ENCODE results near the gene GYPC. TPM values are rescaled to one million over a fixed set of nuclear protein-coding genes. Genes with fewer than 3 reads are reported as not detected.

Gene GYPC
- total RNA-seq, 1 experiment from 2014 or later = 13.6 TPM

GRCh38 chr2:126730655-126731054 lies 74.7 kb downstream of the GYPC start:
- Histone ChIP-seq H3K79me1 (ENCODE audit: insufficient read depth, low read depth, low read length, poor library complexity, severe bottlenecking) (no peaks in the 10 kb centered on the region), H3K27me3 (ENCODE audit: insufficient read depth, low read length) (no peaks in the 10 kb centered on the region), H2BK120ac (ENCODE audit: low read depth, low read length, poor library complexity, severe bottlenecking) (no peak overlapping the region), H3K56ac (ENCODE audit: insufficient read length, low read depth, low read length) (no peak overlapping the region), H2BK5ac (ENCODE audit: insufficient read length, low read length) (no peak overlapping the region), H2AFZ (ENCODE audit: low read length) (no peak overlapping the region), H3K4me2 (ENCODE audit: insufficient read depth, insufficient read length, low read length) (no peak overlapping the region), H3K14ac (ENCODE audit: insufficient read depth, low read length) (no peak overlapping the region), H3K18ac (ENCODE audit: insufficient read length, low read depth, low read length) (no peak overlapping the region), H3K27ac (ENCODE audit: insufficient read length, low read depth, low read length) (no peak overlapping the region), H2BK12ac (ENCODE audit: insufficient read length, low read depth, low read length) (no peak overlapping the region), H3K23ac (ENCODE audit: insufficient read length, low read depth, low read length) (no peak overlapping the region), H3K79me2 (ENCODE audit: insufficient read depth, low read length) (no peaks in the 10 kb centered on the region), H3K4me1 (ENCODE audit: insufficient read depth, low read length) (no peaks in the 10 kb centered on the region), H3K9ac (ENCODE audit: extremely low read depth, insufficient read length, low read length) (no peak overlapping the region), H3K4ac (ENCODE audit: low read depth, low read length) (no peak overlapping the region), H4K5ac (ENCODE audit: insufficient read length, low read depth, low read length) (no peak overlapping the region), H4K8ac (replicated peaks; ENCODE audit: insufficient read length, low read depth, low read length) (no peak overlapping the region), H2AK5ac (ENCODE audit: insufficient read length, low read length) (no peak overlapping the region), H4K20me1 (ENCODE audit: control insufficient read depth, insufficient read depth, insufficient read length) (no peaks in the 10 kb centered on the region), H3K23me2 (ENCODE audit: insufficient read length, low read depth, low read length, poor library complexity, severe bottlenecking) (no peaks in the 10 kb centered on the region), H3K9me3 (ENCODE audit: control insufficient read depth, low read depth, low read length) (no peaks in the 10 kb centered on the region), H3T11ph (ENCODE audit: low read length) (no peak overlapping the region), H2BK15ac (ENCODE audit: low read depth, low read length) (no peak overlapping the region), H2BK20ac (ENCODE audit: low read depth, low read length, poor library complexity, severe bottlenecking) (no peak overlapping the region), H4K91ac (ENCODE audit: insufficient read length, low read depth, low read length) (no peak overlapping the region)
- H3K4me1 Mint-ChIP-seq = no peaks in the 10 kb centered on the region
- TF ChIP-seq CTCF (conservative IDR thresholded peaks at IDR 0.05) = no peak
- no CpG with 5 or more reads among the region's 5 CpGs for WGBS (ENCODE audit: extremely low coverage, insufficient read length, low lambda C conversion rate)
- H3K27ac Mint-ChIP-seq = no peak overlapping the region
- peaks cover 3 to 7% of the 10 kb centered on the region in 2 experiments; a peak in 4 of 5 replicates for H3K9me3 Mint-ChIP-seq
- H3K4me3 Mint-ChIP-seq = no peak overlapping the region
- peaks cover 1% of the 10 kb centered on the region for H3K27me3 Mint-ChIP-seq (ENCODE audit: low read depth)
- DNase-seq = no peak
- peaks cover 0 to 3% (median 0%) of the 10 kb centered on the region in 3 experiments; a peak in 1 of 7 replicates for H3K36me3 Mint-ChIP-seq (ENCODE audit: insufficient read depth in 1 of 3, low read depth in 3 of 3)
